Activated naive CD4-positive, alpha-beta T cell treated with anti-CD3 and anti-CD28 coated beads, Interleukin-2, amount 50 U/mL, for 72 hours (primary cell): ENCODE data around the gene VPS33B. TPM values are rescaled to one million over a fixed set of nuclear protein-coding genes. Genes with fewer than 3 reads are reported as not detected.

Experiments
- ATAC-seq, 2 donors: fragments of 150-1000 bp; cut with Tn5 transposase; 2 replicates each; pipeline ENCODE4 v1.10.0; 2021; ENCODE audit warnings: mild to moderate bottlenecking in 2 of 2, moderate library complexity in 2 of 2
- DNase-seq, 2 donors: peaks; one replicate each; pipeline ENCODE4 v3.0.0; 2021 to 2022; ENCODE audit warnings: low spot score in 2 of 2
- H3K27ac Mint-ChIP-seq, 2 donors: one replicate each; pipeline ENCODE4 v1.8.0; 2022; ENCODE audit warnings: mild to moderate bottlenecking in 2 of 2, mixed read lengths in 2 of 2
- H3K36me3 Mint-ChIP-seq, 2 donors: one replicate each; pipeline ENCODE4 v1.8.0; 2022; ENCODE audit warnings: mixed read lengths in 2 of 2
- H3K9me3 Mint-ChIP-seq, 2 donors: one replicate each; pipeline ENCODE4 v1.8.0; 2022; ENCODE audit warnings: mixed read lengths in 2 of 2
- total RNA-seq, 2 donors: library from RNA; stranded (reverse); gene quantifications; one replicate each; pipeline ENCODE4 v1.2.3, GENCODE V29; 2022

Gene VPS33B
- total RNA-seq, 2 donors from 2014 or later, result 22.2 to 34.4 TPM

DNA sequence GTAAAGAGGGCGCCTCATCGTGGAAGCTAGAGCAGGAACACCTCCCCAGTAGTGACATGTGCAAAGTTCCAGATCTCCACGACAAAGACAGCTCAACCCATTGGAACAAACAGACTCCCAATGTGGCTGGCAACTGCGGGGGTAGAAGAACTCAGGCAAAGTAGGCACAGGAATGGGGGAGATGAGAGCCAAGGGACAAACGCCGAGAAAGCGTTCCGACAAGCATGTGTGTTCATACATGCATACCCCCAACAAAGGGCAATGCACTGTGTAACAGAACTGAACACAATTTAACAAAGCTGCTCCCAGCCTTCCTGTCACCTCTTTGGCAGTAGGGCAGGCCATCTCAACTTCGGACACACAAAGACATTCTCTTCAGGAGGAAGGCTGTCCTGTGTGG is 56.1 kb downstream of the VPS33B start:
- Mint-ChIP-seq H3K36me3 (peaks cover 12 to 34% of the 10 kb centered on the region in 2 donors), H3K9me3 (no peaks in the 10 kb centered on the region), H3K27ac (no peak overlapping the region)
- DNase-seq, result no peak
- ATAC-seq, result no peak

DNA sequence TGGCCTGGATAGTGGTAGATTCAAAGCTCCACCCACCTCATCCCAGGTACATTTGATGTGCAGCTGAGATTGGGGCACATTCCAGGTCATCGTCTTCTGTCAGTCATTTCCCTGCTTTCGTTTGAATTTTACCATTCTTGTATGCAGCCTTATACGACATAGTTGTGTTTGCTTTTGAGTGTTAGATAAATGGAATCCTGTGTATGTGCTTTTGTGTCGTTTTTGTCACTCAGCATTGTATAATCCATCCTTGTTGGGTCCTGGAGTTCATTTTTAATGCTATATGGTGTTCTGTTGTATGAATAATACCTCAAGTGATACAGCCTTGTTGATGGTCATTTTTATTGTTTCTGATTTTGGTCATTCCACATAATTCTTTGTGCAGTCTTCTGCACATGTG is 60.4 kb downstream of the VPS33B start:
- H3K27ac Mint-ChIP-seq, result no peak overlapping the region
- no peak for DNase-seq
- no peak for ATAC-seq
- H3K9me3 Mint-ChIP-seq, result no peaks in the 10 kb centered on the region
- peaks cover 18 to 26% of the 10 kb centered on the region in 2 donors for H3K36me3 Mint-ChIP-seq

DNA sequence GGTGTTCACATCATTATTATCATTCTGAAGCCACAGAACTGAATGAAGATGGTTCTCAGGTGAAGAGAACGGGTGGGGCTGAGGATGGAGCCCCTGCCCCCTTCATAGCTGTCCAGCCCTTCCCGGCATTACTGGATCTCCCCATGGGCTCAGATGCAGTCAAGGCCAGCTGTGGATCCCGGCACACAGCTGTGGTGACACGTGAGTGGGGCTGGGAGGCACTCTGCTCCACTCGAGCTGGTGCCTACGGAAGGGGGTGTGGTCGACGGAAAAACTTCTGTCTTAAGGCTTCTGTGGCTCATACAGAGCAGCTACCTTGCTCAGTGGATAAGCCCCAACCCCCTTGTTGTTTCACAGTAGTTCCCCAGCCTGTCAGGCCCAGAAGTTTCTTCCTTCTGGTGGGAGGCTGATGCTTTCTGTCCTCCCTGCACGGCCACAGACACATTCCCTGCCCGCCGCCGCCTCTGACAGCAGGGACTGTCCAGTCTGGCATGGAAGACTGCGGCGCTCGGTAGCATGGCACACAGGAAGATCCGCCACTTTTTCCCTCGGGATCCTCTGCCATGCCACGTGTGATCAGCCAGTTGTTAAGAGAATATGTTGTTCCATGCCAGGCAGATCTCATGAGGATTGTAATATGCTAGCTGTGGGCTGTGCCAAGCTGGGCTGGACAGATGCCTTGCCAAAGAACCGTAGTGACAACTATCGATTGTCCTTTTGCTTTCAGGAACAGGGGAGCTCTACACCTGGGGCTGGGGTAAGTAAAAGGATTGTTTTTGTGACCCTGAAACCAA is 61.9 kb downstream of the VPS33B start:
- Mint-ChIP-seq H3K36me3 (peaks cover 11 to 33% of the 10 kb centered on the region in 2 donors), H3K9me3 (no peaks in the 10 kb centered on the region), H3K27ac (peak overlapping the region in 1 of 2 donors; percentile 80)
- no peak for ATAC-seq
- DNase-seq, result no peak

DNA sequence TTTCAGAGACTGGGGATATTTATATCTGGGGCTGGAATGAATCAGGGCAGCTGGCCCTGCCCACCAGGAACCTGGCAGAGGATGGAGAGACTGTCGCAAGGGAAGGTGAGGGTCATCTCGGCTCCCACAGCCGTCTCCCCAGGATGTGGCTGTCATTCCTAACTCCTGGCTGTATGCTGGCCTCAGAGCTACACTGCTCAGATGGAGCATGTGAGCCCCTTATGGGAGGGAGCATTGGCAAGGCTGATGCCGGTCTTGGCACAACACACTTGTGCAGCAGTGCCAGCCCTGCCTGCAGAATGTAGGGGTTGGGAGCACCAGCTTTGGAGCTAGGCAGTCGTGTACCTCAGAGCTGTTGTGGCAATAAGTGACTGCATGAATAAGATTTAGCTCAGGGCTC is 62.5 kb downstream of the VPS33B start:
- Mint-ChIP-seq H3K9me3 (no peaks in the 10 kb centered on the region), H3K27ac (peak overlapping the region in 1 of 2 donors; percentile 85), H3K36me3 (peaks cover 11 to 33% of the 10 kb centered on the region in 2 donors)
- ATAC-seq (no peak), DNase-seq (no peak)

DNA sequence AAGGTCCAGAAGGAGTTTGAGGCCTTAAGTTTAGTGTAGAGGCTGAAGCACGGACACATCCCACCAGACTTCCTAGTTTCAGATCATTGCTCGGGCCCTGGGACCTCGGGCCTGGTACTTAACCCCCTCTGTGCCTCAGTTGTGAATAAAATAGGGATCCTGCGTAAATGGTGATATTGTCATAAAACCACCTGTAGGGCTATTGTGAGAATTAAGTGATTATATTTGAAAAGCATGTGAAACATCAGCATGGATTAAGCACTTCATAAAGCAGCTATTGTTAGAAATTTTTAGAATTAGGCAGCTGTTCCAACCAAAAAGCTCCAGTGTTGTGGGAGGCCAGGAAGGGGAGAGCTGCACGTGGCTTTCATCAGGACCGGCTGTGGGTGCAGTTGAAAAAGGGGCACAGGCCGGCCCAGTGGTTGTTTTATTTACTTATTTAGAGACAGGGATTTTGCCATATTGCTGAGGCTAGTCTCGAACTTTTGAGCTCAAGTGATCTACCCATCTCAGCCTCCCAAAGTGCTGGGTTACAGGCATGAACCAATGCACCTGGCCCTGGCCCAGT is 63.3 kb downstream of the VPS33B start:
- peaks cover 11 to 33% of the 10 kb centered on the region in 2 donors for H3K36me3 Mint-ChIP-seq
- H3K27ac Mint-ChIP-seq, result peak overlapping the region in 1 of 2 donors; percentile 85
- DNase-seq (no peak), ATAC-seq (no peak)
- no peaks in the 10 kb centered on the region for H3K9me3 Mint-ChIP-seq

DNA sequence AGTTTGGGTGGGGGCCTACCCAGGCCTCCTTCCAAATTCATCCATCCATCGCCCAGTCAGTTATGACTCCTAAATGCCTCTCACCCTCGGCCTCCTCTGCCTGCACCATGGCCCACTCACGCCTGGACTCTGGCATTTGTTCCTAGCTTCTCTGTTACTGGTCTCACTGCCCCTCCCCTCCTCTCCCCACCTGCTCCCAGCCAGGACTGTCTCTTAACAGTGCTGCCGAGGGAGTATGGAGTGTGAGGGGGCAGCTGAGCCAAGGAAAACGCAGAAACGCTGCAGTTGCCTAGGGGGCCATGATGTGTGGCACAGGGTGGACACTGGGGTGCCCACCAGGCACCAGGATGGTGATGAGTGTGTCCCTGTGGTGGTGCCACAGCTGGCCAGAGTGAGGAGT is 64.6 kb downstream of the VPS33B start:
- ATAC-seq, result no peak
- peak overlapping the region in 1 of 2 donors; percentile 75 for H3K27ac Mint-ChIP-seq
- H3K36me3 Mint-ChIP-seq, result peaks cover 24 to 31% of the 10 kb centered on the region in 2 donors
- no peak for DNase-seq
- no peaks in the 10 kb centered on the region for H3K9me3 Mint-ChIP-seq

DNA sequence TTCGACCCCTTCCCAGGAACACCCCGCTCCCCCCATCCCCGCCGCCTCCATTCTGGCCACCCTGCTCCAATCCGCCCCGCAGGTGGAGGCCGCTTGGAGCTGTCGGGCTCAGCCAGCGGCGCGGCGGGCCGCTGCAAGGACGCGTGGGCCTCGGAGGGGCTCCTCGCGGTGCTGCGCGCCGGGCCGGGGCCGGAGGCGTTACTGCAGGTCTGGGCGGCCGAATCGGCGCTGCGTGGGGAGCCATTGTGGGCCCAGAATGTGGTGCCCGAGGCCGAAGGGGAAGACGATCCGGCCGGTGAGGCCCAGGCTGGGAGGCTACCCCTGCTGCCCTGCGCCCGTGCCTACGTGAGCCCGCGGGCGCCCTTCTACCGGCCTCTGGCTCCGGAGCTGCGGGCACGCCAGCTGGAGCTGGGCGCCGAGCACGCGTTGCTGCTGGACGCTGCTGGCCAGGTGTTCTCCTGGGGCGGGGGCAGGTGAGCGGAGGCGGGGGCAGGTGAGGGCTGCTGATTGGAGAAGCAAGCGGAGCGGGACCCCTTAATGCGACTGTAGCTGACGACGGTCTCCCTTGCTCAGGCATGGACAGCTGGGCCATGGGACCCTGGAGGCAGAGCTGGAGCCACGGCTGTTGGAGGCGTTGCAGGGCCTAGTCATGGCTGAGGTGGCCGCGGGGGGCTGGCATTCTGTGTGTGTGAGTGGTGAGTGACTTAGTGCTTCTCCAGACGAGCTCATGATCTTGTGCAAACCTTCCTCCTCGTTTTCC is 65.2 kb downstream of the VPS33B start:
- ATAC-seq, result no peak
- DNase-seq, result no peak
- Mint-ChIP-seq H3K36me3 (peaks cover 27 to 31% of the 10 kb centered on the region in 2 donors), H3K27ac (peak overlapping the region in 1 of 2 donors; percentile 75), H3K9me3 (no peaks in the 10 kb centered on the region)

DNA sequence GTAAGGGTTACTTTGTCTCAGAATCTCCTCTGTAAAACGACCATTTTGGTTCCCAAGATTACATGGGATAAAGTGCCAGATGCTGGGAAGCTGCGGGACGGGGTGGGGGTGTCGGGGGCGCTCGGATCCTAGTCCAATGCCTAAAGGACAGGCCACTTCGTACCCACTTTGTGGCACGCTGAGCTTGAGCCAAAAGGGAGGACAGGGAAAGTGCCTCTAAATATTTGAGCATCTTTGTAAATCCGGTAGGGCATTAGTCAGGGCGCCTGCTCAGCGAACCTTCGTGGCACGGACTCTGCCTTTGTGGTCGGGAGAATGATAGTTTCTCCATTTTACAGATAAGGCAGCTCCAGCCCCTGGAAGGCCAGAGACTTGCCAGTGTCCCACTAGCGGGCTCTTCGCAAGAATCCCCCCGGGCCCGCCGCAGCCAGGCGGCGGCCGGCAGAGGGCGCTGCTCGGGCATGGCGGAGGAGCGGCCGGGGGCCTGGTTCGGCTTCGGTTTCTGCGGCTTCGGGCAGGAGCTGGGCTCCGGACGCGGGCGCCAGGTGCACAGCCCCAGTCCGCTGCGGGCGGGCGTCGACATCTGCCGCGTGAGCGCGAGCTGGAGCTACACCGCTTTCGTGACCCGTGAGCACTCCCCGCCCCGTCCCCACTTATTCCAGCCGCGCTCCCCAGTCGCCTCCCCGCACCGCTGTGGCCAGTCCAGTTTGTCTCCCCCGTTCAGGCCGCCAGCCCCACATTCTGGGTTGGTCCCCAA is 65.9 kb downstream of the VPS33B start:
- peak in 1 of 2 donors; percentile 69 for DNase-seq
- Mint-ChIP-seq H3K9me3 (no peaks in the 10 kb centered on the region), H3K36me3 (peaks cover 26 to 30% of the 10 kb centered on the region in 2 donors), H3K27ac (peak overlapping the region; percentile 81 to 98)
- no peak for ATAC-seq

DNA sequence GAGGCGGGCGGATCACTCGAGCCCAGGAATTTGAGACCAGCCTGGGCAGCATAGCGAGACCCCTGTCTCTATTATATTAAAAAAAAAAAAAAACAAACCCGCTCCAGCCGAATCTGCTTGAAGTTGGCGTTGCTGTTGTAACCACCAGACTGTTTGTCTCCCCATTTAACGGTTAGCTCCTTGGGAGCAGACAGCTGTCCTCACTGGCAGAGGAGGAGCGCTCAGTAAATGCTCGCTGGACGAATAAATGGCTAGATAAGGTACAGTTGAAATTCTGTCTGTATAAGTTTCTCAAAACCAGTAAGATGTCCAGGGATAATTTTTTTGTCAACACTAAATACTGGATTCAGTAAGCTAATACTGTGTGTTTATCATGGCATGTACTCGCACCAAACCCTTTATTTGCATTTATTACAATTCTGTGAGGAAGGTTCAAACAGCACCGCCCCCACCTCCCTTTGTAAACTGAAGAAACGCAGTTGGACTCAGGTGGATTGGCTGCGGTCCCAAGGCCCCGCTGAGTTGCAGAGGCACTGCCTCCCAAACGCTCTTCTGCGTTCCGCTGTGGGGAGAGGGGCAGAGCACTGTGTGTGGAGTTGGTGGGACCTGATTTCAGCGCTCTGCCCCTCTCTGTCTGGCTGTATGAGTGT is 66.6 kb downstream of the VPS33B start:
- no peaks in the 10 kb centered on the region for H3K9me3 Mint-ChIP-seq
- peak overlapping the region; percentile 81 to 98 for H3K27ac Mint-ChIP-seq
- DNase-seq (no peak), ATAC-seq (no peak)
- H3K36me3 Mint-ChIP-seq, result peaks cover 19 to 23% of the 10 kb centered on the region in 2 donors

DNA sequence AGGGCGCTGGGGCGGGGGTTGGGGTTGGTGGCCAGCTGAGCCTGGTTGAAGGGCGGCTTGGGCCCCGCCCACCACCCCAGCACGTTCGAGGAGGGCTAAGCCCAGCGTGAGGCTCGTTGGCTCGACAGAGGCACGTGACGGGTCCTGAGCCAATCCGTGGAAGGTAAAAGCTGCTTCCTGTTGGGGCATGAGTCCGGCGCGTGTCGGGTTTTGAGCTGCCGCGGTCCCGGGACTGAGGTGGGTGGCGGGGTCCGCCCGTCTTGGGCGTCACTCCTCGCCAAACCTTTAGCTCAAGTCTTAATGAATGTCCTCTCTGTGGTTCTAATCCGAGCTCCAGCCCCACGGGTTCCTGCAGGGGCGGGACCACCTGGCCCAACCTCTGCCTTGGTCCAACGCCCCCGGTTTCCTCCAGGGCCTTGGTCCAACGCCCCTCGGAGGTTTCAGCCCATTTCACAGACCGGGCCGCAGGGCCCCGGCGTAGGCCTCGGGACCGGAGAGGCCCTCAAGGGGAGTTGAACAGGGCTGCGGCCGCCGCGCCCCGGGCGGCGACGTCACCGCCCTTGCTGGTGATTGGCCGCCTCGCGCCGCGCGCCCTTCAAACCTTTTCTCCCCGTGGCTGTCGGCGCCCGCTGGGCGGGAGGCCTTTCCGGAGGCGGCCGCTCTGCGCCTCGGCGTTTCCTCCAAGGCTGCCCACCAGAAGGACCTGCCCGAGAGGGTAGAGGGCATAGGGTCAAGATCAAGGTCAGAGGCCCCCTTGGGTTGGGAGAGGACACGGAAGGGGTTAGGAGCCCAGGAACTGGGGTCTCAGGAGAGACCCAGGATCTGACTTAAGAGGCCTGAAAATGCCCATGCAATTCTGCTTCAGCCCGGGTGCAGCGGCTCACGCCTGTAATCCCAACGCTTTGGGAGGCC is 67.4 kb downstream of the VPS33B start, which contains the start of gene RCCD1:
RCCD1 (plus strand) TSS at position 173 of the 912 bp plus-strand sequence. CDS start 1,851 bp downstream, outside the sequence.
- Mint-ChIP-seq H3K9me3 (no peaks in the 10 kb centered on the region), H3K36me3 (peaks cover 16 to 21% of the 10 kb centered on the region in 2 donors), H3K27ac (peak within 1 kb of the TSS; percentile 97 to 98)
- ATAC-seq (peak; percentile 92 to 96), DNase-seq (peak; percentile 89 to 95)

DNA sequence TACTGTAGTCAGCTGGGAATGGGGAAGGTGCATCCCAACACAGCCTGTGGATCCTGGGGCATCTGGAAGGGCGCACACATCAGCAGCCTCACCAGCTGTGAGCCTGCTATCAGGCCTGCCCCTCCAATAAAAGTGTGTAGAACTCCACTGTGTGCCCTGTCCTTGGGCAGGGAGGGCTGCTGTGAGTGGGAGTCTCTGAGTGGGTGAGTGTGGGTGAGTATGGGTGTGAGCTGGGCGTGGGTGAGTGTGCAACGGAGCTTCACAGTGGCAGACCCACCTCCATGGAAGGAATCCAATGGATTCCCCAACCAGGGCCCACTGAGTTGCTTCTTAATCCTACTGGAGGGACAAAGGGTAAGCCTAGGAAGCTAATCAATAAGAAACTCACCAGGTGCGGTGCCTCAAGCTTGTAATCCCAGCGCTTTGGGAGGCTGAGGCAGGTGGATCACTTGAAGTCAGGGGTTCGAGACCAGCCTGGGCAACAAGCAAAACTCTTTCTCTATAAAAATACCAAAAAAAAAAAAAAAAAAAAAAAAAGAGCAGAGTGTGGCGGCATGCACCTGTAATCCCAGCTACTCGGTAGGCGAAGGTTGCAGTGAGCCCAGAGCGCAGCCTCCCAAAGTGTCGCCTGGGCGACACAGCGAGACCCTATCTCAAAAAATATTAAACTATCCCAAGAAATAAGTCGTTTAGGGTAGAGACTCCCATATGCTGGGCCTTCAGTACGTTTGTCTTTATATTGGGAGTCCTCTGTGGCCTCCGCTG is 68.3 kb downstream of the VPS33B start:
- peaks cover 13 to 16% of the 10 kb centered on the region in 2 donors for H3K36me3 Mint-ChIP-seq
- DNase-seq (no peak), ATAC-seq (no peak)
- no peaks in the 10 kb centered on the region for H3K9me3 Mint-ChIP-seq
- H3K27ac Mint-ChIP-seq, result peak overlapping the region; percentile 86 to 98

DNA sequence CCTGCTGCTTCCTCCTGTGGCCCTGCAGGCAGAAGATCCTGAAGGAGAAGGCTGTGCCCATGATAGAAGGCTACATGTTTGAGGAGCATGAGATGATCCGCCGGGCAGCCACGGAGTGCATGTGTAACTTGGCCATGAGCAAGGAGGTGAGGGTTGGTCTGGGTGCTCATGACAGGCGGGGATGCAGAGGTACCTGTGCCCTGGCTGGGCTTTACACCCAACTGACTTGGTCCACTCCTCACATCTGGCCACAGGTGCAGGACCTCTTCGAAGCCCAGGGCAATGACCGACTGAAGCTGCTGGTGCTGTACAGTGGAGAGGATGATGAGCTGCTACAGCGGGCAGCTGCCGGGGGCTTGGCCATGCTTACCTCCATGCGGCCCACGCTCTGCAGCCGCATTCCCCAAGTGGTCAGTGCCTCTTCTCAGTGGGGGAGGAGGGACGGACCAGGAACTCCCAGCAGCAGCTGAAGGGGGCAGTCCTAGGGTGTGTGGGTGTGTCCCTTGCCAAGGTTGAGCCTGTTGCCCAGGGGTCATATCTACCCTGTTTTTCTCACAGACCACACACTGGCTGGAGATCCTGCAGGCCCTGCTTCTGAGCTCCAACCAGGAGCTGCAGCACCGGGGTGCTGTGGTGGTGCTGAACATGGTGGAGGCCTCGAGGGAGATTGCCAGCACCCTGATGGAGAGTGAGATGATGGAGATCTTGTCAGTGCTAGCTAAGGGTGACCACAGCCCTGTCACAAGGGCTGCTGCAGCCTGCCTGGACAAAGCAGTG is 69.3 kb downstream of the VPS33B start:
- ATAC-seq, result no peak
- DNase-seq, result no peak
- Mint-ChIP-seq H3K9me3 (no peaks in the 10 kb centered on the region), H3K27ac (peak overlapping the region in 1 of 2 donors; percentile 52), H3K36me3 (peaks cover 13 to 16% of the 10 kb centered on the region in 2 donors)

DNA sequence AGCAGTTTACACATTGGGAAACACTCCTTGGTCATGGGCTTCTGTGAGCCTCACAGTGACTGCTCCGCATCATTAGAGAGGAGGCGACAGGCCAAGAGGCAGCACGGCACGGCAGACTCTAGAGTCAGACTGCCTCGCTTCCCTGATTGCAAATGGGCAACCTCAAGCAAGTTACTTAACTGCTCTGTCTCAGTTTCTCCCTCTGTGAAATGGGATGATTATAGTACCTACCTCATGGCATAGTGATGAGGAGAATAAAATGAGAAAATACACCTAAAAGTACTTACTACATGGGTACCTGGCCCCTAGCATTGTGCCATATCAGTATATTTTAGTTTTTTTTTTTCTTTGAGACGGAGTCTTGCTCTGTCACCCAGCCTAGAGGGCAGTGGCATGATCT is 71.7 kb downstream of the VPS33B start:
- Mint-ChIP-seq H3K27ac (peak overlapping the region in 1 of 2 donors; percentile 36), H3K36me3 (peaks cover 6 to 16% of the 10 kb centered on the region in 2 donors)

More for the DNA sequence above, 71.7 kb downstream of the VPS33B start:
- ATAC-seq (no peak), DNase-seq (no peak)
- no peaks in the 10 kb centered on the region for H3K9me3 Mint-ChIP-seq
